Ramos (cell line): Measurements from ENCODE around the gene PPBP.
"Not testable (repeated sequence)": the region's sequence is repeated elsewhere in the genome, so short reads cannot be mapped to it uniquely, and the experiment has no call there.

Source experiments
- in situ Hi-C: fragments of 300-500 bp; cut with MboI; formaldehyde crosslinking; loops from one replicate; pipeline ENCODE4 v1.14.3; 2022; ENCODE audit warnings: low sequenced_read_pairs; ENCODE audit not compliant: unreplicated experiment

Gene PPBP

GRCh38 chr4:73952352-73952751, 35.6 kb downstream of the PPBP start:
- in situ Hi-C loops = no loop called here

- in situ Hi-C loops = not testable (repeated sequence)
Measured at GRCh38 chr4:73950376-73950920, 37.5 kb downstream of the PPBP start.

- in situ Hi-C loops = no loop called here
Measured at GRCh38 chr4:73948990-73949706, 38.8 kb downstream of the PPBP start.

- in situ Hi-C loops = no loop called here
Measured at GRCh38 chr4:73948291-73948690, 39.7 kb downstream of the PPBP start.

- in situ Hi-C loops = no loop called here
Measured at GRCh38 chr4:73947239-73947985, 40.6 kb downstream of the PPBP start.

- in situ Hi-C loops = no loop called here
Measured at GRCh38 chr4:73945674-73946449, 42.1 kb downstream of the PPBP start.

GRCh38 chr4:73945140-73945539, 42.9 kb downstream of the PPBP start:
- in situ Hi-C loops = no loop called here

GRCh38 chr4:73944061-73944875, 43.7 kb downstream of the PPBP start:
- in situ Hi-C loops = no loop called here

GRCh38 chr4:73943555-73943954, 44.4 kb downstream of the PPBP start:
- in situ Hi-C loops = no loop called here

- in situ Hi-C loops = no loop called here
Measured at GRCh38 chr4:73936969-73937368, 51.0 kb downstream of the PPBP start.
